GM10266 (cell line): ENCODE data around the gene GBE1.

ENCODE experiments used
- DNase-seq: peaks from one replicate; pipeline ENCODE4 v3.0.0; 2012; ENCODE audit errors: extremely low spot score
- TF ChIP-seq, protein P1 (sequence below): IDR thresholded peaks from 2 replicates; pipeline ENCODE4 v1.5.1; 2012; ENCODE audit warnings: mild to moderate bottlenecking, low read depth; ENCODE audit not compliant: control insufficient read depth, insufficient read depth; ENCODE audit errors: missing control alignments

GBE1 gene

DNA sequence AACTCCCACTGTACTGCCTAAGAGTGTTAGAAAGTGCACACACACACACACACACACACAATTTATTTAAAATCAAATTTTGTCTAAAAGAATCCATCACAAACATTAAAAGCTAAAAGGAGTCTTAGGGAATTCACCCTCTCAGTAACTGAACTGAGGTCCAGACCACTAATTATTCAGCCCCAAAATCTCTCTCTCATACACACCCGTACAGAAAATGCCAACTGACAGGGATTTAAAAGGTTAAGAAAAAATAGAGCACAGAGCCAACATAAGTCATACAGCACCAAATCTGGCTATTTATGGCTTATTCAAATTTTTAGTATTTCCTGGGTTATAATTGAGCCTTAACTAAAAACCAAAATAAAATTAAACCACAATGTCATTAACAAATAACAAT lies 20.7 kb downstream of the GBE1 start:
- DNase-seq = no peak
- TF ChIP-seq, protein P1, sequence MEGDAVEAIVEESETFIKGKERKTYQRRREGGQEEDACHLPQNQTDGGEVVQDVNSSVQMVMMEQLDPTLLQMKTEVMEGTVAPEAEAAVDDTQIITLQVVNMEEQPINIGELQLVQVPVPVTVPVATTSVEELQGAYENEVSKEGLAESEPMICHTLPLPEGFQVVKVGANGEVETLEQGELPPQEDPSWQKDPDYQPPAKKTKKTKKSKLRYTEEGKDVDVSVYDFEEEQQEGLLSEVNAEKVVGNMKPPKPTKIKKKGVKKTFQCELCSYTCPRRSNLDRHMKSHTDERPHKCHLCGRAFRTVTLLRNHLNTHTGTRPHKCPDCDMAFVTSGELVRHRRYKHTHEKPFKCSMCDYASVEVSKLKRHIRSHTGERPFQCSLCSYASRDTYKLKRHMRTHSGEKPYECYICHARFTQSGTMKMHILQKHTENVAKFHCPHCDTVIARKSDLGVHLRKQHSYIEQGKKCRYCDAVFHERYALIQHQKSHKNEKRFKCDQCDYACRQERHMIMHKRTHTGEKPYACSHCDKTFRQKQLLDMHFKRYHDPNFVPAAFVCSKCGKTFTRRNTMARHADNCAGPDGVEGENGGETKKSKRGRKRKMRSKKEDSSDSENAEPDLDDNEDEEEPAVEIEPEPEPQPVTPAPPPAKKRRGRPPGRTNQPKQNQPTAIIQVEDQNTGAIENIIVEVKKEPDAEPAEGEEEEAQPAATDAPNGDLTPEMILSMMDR = no peak

DNA sequence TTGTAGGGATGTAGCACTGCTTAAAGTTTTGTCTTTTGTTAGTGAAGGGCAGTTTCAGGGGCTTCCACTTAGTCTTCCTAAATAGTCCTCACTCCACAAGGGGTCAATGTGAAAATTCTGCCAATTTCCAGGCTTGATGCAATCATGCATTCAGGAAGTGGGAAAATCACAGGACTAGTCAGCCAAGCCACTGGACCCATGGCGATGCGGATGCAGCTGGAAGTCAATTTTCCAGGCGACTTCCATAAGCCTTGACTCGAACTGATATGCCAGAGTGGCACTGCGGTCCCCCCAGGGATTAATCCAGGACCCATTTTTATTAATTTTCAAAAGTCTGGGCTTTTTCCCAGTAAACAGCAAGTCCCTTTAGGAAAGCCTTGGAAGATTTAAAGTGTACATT lies 26.1 kb downstream of the GBE1 start:
- no peak for DNase-seq
- TF ChIP-seq, protein P1 = no peak

DNA sequence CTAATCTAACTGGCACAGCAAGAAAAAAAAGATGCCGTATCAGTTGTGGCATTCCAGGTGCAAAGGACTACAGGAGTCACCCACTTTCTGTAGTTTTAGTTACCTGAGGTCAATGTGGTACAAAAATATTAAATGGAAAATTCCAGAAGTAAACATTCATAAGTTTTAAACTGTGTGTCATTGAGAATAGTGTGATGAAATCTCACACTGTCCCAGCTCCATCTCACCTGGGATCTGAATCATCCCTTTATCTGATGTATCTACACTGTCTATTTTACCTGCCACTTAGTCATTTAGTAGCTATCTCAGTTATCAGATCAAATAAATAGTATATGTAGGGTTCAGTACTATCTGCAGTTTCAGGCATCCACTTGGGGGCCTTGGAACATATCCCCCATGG lies 26.7 kb downstream of the GBE1 start:
- no peak for DNase-seq
- TF ChIP-seq, protein P1 = no peak

DNA sequence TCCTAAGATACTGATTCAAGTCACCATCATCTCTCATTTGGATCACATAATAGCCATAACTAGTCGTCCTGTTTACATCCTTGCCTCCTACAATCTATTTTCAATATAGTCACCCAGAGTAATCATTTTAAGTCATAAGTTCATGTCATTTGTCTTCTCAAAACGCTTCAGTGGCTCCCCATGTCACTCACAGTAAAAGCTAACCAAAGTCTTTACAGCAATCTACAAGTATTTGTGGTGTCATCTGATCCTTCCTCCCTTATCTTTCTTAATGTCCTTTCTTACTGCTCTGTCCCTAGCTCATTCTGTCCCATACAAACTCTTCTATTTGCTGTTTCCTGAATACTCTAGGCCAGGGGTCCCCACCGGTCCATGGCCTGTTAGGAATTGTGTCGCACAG lies 28.8 kb downstream of the GBE1 start:
- no peak for DNase-seq

DNA sequence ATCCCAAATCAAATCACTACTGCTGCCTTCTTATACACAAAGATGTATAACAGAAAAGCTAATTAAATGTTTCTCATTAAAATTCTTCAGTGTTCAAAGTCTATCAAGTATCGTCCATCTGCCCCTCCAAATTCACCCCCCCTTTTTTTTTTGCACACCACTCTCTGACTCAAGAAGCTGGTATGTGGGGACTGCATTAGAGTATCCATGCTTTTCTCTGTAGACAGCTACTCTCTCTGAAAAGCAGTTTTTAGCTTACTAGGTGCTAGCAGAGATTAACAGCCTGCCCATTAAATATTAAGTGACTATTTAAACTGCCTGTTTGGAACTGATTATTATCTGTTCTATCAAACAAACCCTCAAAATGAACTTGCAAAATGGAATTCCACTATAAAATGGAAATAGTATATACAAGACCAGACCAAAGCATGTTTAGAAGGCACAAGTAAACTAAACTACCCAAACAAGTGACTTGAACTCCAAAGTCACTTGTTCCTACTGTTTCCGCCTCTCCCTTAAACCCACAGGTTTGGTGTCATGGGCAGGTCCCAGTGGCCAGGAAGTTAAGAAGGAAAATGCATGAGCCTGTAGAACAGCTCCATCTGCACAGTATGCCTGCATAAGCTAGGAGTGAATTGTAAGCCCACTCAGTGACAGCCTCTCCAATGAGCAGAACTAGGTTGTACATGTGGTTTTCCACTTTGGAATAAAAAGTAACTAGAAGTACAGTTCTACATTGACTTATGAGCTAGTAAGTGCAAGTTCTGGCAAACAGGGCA lies 32.5 kb downstream of the GBE1 start:
- TF ChIP-seq, protein P1 = no peak
- DNase-seq = no peak

More for the DNA sequence above, 28.8 kb downstream of the GBE1 start:
- TF ChIP-seq, protein P1 = no peak

DNA sequence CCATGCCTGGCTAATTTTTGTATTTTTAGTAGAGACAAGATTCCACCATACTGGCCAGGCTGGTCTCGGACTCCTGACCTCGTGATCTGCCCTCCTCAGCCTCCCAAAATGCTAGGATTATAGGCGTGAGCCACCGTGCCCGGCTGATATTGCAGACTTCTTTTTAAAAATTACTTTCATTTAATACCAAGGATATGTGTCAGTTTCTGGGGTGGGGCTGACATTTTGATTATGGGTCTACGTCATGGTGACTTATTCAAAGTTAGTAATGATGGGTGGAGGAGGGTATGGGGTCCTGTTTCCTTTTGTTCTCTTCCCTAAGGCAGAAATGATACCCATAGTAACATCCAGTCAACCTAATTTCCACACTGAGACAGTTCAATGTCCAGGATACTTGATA lies 34.7 kb downstream of the GBE1 start:
- TF ChIP-seq, protein P1 = no peak
- DNase-seq = no peak

DNA sequence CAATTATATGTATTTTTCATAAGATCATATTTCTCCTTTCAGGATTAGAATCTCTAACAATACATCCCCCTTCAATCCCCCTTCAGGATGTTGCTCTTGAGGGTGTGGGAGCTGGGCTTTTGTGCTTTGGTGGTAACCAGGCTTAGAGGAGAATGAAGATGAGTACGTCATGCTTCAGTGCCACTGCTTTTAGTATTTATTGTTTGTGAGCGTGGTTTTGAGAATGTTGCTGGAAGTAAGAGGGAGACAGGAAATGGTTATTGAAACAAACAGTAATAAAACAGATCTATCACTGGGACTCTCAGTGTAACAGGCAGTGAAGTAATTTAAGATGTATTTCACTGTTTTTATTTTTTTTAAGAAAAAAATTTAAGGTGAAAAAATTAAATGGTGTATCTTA lies 35.3 kb downstream of the GBE1 start:
- DNase-seq = no peak
- TF ChIP-seq, protein P1 = no peak
